Endothelial cell of umbilical vein (primary cell): Measurements from ENCODE around the gene SAP25. TPM values are rescaled to one million over a fixed set of nuclear protein-coding genes. Genes with fewer than 3 reads are reported as not detected.

Experiments used
- BruUV-seq: library from RNA; stranded (reverse); fragments of 400-500 nt; replicated peaks from 2 replicates; lab custom pipeline; 2021; lab: Mats Ljungman, UMichigan
- CTCF ChIA-PET: fragments of 300-600, 350-600 bp; sonication (Branson Sonifier 250); formaldehyde crosslinking; loops from one replicate; lab custom pipeline; 2021; ENCODE audit warnings: antibody characterized with exemption, inconsistent platforms; lab: Charles Lee
- POLR2A ChIA-PET: fragments of 300-600, 350-600 bp; sonication (Branson Sonifier 250); formaldehyde crosslinking; loops from one replicate; lab custom pipeline; 2021; ENCODE audit warnings: antibody characterized with exemption, inconsistent platforms; lab: Charles Lee
- DNase-seq: peaks from one replicate; pipeline ENCODE4 v3.0.0-alpha.2; 2011; ENCODE audit warnings: low read depth, low spot score
- FAIRE-seq: peaks from 2 replicates; lab custom pipeline; 2011; peaks lifted over from hg19 to GRCh38; lab: Jason Lieb, UNC
- H2AFZ ChIP-seq: 2 replicates; pipeline ENCODE4 v1.6.0; 2012; ENCODE audit warnings: low read depth, low read length, control low read depth, inconsistent platforms
- H3K27ac ChIP-seq: 2 replicates; pipeline ENCODE4 v1.5.1; 2011; ENCODE audit warnings: low read depth, mild to moderate bottlenecking, control low read depth, low read length, moderate library complexity; ENCODE audit not compliant: insufficient read depth
- H3K27me3 ChIP-seq, 2 experiments: 2 replicates each; pipeline versions ENCODE4 v1.6.0 to v1.6.1; 2011; ENCODE audit warnings: low read length in 2 of 2, mixed read lengths in 1 of 2; ENCODE audit not compliant: control insufficient read depth in 2 of 2, insufficient read depth in 2 of 2
- H3K36me3 ChIP-seq, 2 experiments: 2 replicates in 1 of 2; 3 replicates in 1 of 2; pipeline ENCODE4 v1.5.1; 2011; ENCODE audit warnings: low read length in 2 of 2, mild to moderate bottlenecking in 1 of 2, moderate library complexity in 1 of 2; ENCODE audit not compliant: control insufficient read depth in 2 of 2, insufficient read depth in 2 of 2; ENCODE audit errors: extremely low read depth in 1 of 2
- H3K4me1 ChIP-seq: 3 replicates; pipeline ENCODE4 v1.5.1; 2011; ENCODE audit warnings: mild to moderate bottlenecking, low read length; ENCODE audit not compliant: control insufficient read depth, insufficient read depth; ENCODE audit errors: extremely low read depth
- H3K4me2 ChIP-seq: 2 replicates; pipeline ENCODE4 v1.6.1; 2011; ENCODE audit warnings: low read length, control low read depth, mixed read lengths; ENCODE audit not compliant: insufficient read depth
- H3K4me3 ChIP-seq, 3 experiments: fragments of 200-600 bp in 1 of 3; sonication (generic), shearing (Covaris generic) in 1 of 3; replicated peaks in 1 of 3; 2 replicates each; pipeline ENCODE4 v1.5.1; 2011 to 2016; ENCODE audit warnings: control low read depth in 3 of 3, low read length in 3 of 3, mild to moderate bottlenecking in 2 of 3, inconsistent platforms in 1 of 3, low read depth in 1 of 3, moderate library complexity in 1 of 3; ENCODE audit not compliant: insufficient read depth in 1 of 3
- H3K79me2 ChIP-seq: 2 replicates; pipeline ENCODE4 v1.6.0; 2012; ENCODE audit warnings: low read length, inconsistent platforms; ENCODE audit not compliant: control insufficient read depth, insufficient read depth
- H3K9ac ChIP-seq: replicated peaks from 2 replicates; pipeline ENCODE3; 2011; ENCODE audit warnings: low read length, control low read depth; ENCODE audit not compliant: insufficient read depth; ENCODE audit errors: extremely low read depth
- H3K9me1 ChIP-seq: replicated peaks from 3 replicates; pipeline ENCODE4 v1.6.0; 2011; ENCODE audit warnings: mild to moderate bottlenecking, low read length; ENCODE audit not compliant: control insufficient read depth, insufficient read depth; ENCODE audit errors: extremely low read depth
- H3K9me3 ChIP-seq: replicated peaks from 2 replicates; pipeline ENCODE4 v1.5.1; 2012; ENCODE audit warnings: low read length, inconsistent platforms; ENCODE audit not compliant: control insufficient read depth, insufficient read depth
- H4K20me1 ChIP-seq: replicated peaks from 2 replicates; pipeline ENCODE3; 2011; ENCODE audit warnings: mild to moderate bottlenecking, low read length; ENCODE audit not compliant: control insufficient read depth, insufficient read depth; ENCODE audit errors: extremely low read depth
- CTCF ChIP-seq, 2 donors: IDR thresholded peaks; 1 replicate in 1 of 2; 2 replicates in 1 of 2; pipeline ENCODE4 v1.5.1; 2011; ENCODE audit warnings: low read length in 2 of 2, mild to moderate bottlenecking in 2 of 2, moderate library complexity in 2 of 2, control low read depth in 1 of 2, inconsistent platforms in 1 of 2, low read depth in 1 of 2; ENCODE audit not compliant: insufficient read depth in 1 of 2; ENCODE audit errors: extremely low read depth in 1 of 2
- EZH2 ChIP-seq: IDR thresholded peaks from 2 replicates; pipeline ENCODE4 v1.6.1; 2012; ENCODE audit warnings: borderline replicate concordance, low read depth, mild to moderate bottlenecking, moderate library complexity, low read length, inconsistent platforms; ENCODE audit not compliant: severe bottlenecking
- FOS ChIP-seq: IDR thresholded peaks from 2 replicates; pipeline ENCODE4 v1.6.1; 2011; ENCODE audit warnings: mild to moderate bottlenecking, low read length, moderate library complexity, borderline replicate concordance; ENCODE audit not compliant: insufficient read depth
- GATA2 ChIP-seq: IDR thresholded peaks from 2 replicates; pipeline ENCODE4 v1.7.0; 2011; ENCODE audit warnings: low read depth, mild to moderate bottlenecking, moderate library complexity, mixed read lengths, low read length; ENCODE audit not compliant: insufficient read length, insufficient read depth
- JUN ChIP-seq: IDR thresholded peaks from 2 replicates; pipeline ENCODE4 v1.6.1; 2011; ENCODE audit warnings: borderline replicate concordance, low read depth; ENCODE audit not compliant: insufficient read length, insufficient read depth
- MAX ChIP-seq: IDR thresholded peaks from 2 replicates; pipeline ENCODE4 v1.6.1; 2011; ENCODE audit not compliant: insufficient read depth, insufficient read length
- MYC ChIP-seq: IDR thresholded peaks from one replicate; pipeline ENCODE4 v1.6.1; 2011; ENCODE audit warnings: mild to moderate bottlenecking, low read depth, low read length
- POLR2A ChIP-seq: IDR thresholded peaks from 2 replicates; pipeline ENCODE4 v1.6.1; 2012; ENCODE audit warnings: low read depth, mild to moderate bottlenecking, control low read depth, low read length
- POLR2AphosphoS5 ChIP-seq: IDR thresholded peaks from 2 replicates; pipeline ENCODE4 v1.6.1; 2012; ENCODE audit warnings: low read depth, mild to moderate bottlenecking, control low read depth, low read length, moderate library complexity; ENCODE audit not compliant: insufficient read depth
- dilution Hi-C: fragments of 300-500 bp; cut with MboI; formaldehyde crosslinking; loops from one replicate; pipeline ENCODE4 v1.15.0; 2019; ENCODE audit warnings: low sequenced_read_pairs; ENCODE audit not compliant: extremely low pct_ligation_motif_present
- intact Hi-C: fragments of 100-400 bp; cut with micrococcal nuclease; formaldehyde crosslinking; loops from one replicate; pipeline ENCODE4 v1.10.0; 2022
- polyA plus RNA-seq, 4 experiments: library from polyadenylated mRNA; depleted of rRNA in 3 of 4; stranded (reverse) in 3 of 4; unstranded in 1 of 4; fragments of >200 nt; gene quantifications; 2 replicates each; pipeline versions ENCODE4 v1.2.1 to v1.2.3, GENCODE V29; 2011 to 2012; ENCODE audit warnings: missing spikeins in 1 of 4
- total RNA-seq: library from RNA; stranded (reverse); gene quantifications from 2 replicates; pipeline ENCODE4 v1.2.3, GENCODE V29; 2021

Gene SAP25
- total and polyA plus RNA-seq, 2 donors (not counting 3 experiments of a cell fraction or from before 2014, with no cell fraction given): 3.2 TPM

- H3K27ac ChIP-seq: no peak overlapping the region
- no peak for FAIRE-seq
Observed at GRCh38 chr7:100539436-100540006, 34.2 kb downstream of the SAP25 start.

More at GRCh38 chr7:100539436-100540006, 34.2 kb downstream of the SAP25 start:
- peak overlapping the region; percentile 26 for H2AFZ ChIP-seq
- H3K9me1 ChIP-seq: no peaks in the 10 kb centered on the region
- TF ChIP-seq MYC (no peak), CTCF (IDR thresholded peaks at IDR 0.05; ENCODE audit: extremely low read depth in 1 of 2, insufficient read depth in 1 of 2, low read depth in 1 of 2, low read length in 2 of 2) (no peak), JUN (no peak), POLR2A (no peak), FOS (no peak), GATA2 (no peak), EZH2 (no peak), POLR2AphosphoS5 (no peak), MAX (no peak)
- dilution Hi-C loops (no loop called here), intact Hi-C loops (loop anchor here (1.0 to 2.0 kb wide), 4 partner anchors 20 to 73 kb away; partner anchors contain the start of genes MOSPD3 and TSC22D4)
- no peaks in the 10 kb centered on the region for H3K9me3 ChIP-seq
- H4K20me1 ChIP-seq: no peaks in the 10 kb centered on the region
- H3K27me3 ChIP-seq: no peaks in the 10 kb centered on the region
- H3K4me3 ChIP-seq: peak overlapping the region; percentile 38 to 96 (median 45)
- peak overlapping the region; percentile 21 for H3K9ac ChIP-seq
- peaks cover 19% of the 10 kb centered on the region for H3K4me1 ChIP-seq
- ChIA-PET POLR2A (interaction anchor here (0.7 to 1.2 kb wide), 2 partner anchors 20 to 25 kb away, joined by 3 to 4 read pairs; no protein-coding TSS in a partner anchor), CTCF (interaction anchor here (0.7 to 3.4 kb wide), 8 partner anchors 9 to 74 kb away, joined by 3 to 27 read pairs (median 4); partner anchors contain the start of gene NYAP1)
- no peak for DNase-seq
- peak overlapping the region; percentile 48 for H3K4me2 ChIP-seq
- no peaks in the 10 kb centered on the region for H3K36me3 ChIP-seq
- no TSS peak for BruUV-seq
- H3K79me2 ChIP-seq: peaks cover 30% of the 10 kb centered on the region
